ENCODE measurements around the gene PPP5C. TPM values are rescaled to one million over a fixed set of nuclear protein-coding genes. Genes with fewer than 3 reads are reported as not detected.
A peak's percentile ranks its signal among the peaks of the same experiment; 100 is the strongest.
"Not testable (repeated sequence)": the region's sequence is repeated elsewhere in the genome, so short reads cannot be mapped to it uniquely, and the experiment has no call there.

PPP5C gene
- total RNA-seq, 1 experiment from 2014 or later, result 97.7 TPM

GRCh38 chr19:46429999-46430398 is 83.1 kb downstream of the PPP5C start:
- Histone ChIP-seq H3K27me3 (peaks cover 3% of the 10 kb centered on the region; the same call in 1 of the 2 replicates), H3K4me1 (peaks cover 4% of the 10 kb centered on the region; the same call in 1 of the 2 replicates), H3K27ac (no peak overlapping the region), H3K36me3 (no peaks in the 10 kb centered on the region), H3K9me3 (replicated peaks) (no peaks in the 10 kb centered on the region), H3K4me3 (no peak overlapping the region)
- no peak for DNase-seq

DNA sequence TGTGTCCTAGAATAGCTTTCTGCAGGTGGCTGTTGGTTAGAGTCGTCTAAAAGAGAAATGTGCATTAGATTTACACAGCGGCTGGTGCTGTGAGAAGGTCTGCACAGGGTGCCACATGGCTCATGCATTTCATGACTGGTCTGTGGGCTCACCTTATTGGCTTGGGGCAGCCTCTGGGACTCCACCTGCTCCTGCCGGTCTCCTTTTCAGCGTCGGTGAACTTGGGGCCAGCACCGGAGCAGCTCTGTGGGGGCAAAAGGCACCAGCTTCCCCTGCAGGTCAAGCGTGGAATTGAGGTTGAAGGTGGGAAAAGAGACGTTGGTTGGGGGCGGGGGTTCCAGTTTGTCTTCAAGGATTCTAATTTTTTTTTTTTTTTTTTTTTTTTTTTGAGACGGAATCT is 84.9 kb downstream of the PPP5C start:
- peaks cover 5% of the 10 kb centered on the region; the same call in 1 of the 2 replicates for H3K4me1 ChIP-seq
- DNase-seq, result peak; percentile 83 to 89
- H3K9me3 ChIP-seq (replicated peaks), result no peaks in the 10 kb centered on the region
- no peaks in the 10 kb centered on the region for H3K36me3 ChIP-seq
- no peak overlapping the region for H3K27ac ChIP-seq
- H3K27me3 ChIP-seq, result peaks cover 5% of the 10 kb centered on the region; the same call in 1 of the 2 replicates
- H3K4me3 ChIP-seq, result no peak overlapping the region

- not testable (repeated sequence) for H3K4me1 ChIP-seq; DNase-seq; H3K9me3 ChIP-seq (replicated peaks); H3K27ac ChIP-seq; H3K4me3 ChIP-seq; H3K27me3 ChIP-seq; H3K36me3 ChIP-seq
These were observed 86.6 kb downstream of the PPP5C start for GRCh38 chr19:46433470-46433869.

- no peak overlapping the region for H3K4me3 ChIP-seq
- no peaks in the 10 kb centered on the region for H3K36me3 ChIP-seq
- peaks cover 5% of the 10 kb centered on the region; the same call in 1 of the 2 replicates for H3K27me3 ChIP-seq
- no peaks in the 10 kb centered on the region for H3K9me3 ChIP-seq (replicated peaks)
- peak in 1 of 2 experiments; percentile 33 for DNase-seq
- H3K27ac ChIP-seq, result no peak overlapping the region
- H3K4me1 ChIP-seq, result peaks cover 5% of the 10 kb centered on the region; the same call in 1 of the 2 replicates
These were observed 88.1 kb downstream of the PPP5C start for GRCh38 chr19:46435009-46435408.

GRCh38 chr19:46435689-46436088 is 88.8 kb downstream of the PPP5C start:
- H3K36me3 ChIP-seq; H3K9me3 ChIP-seq (replicated peaks); DNase-seq; H3K4me1 ChIP-seq; H3K27me3 ChIP-seq; H3K27ac ChIP-seq; H3K4me3 ChIP-seq: not testable (repeated sequence)

Other genes starting within 250 kb of the PPP5C start
- not detected in 2 replicates for gene IGFL3, start 222.4 kb upstream of the PPP5C start, total RNA-seq (2014; rRNA removed; shearing (Covaris generic))
- gene IGFL2, start 198.8 kb upstream of the PPP5C start, total RNA-seq (2014; rRNA removed; shearing (Covaris generic)), result not detected in 2 replicates
- gene IGFL1, start 117.3 kb upstream of the PPP5C start, total RNA-seq (2014; rRNA removed; shearing (Covaris generic)), result not detected in 2 replicates
- gene HIF3A, start 50.0 kb upstream of the PPP5C start, total RNA-seq (2014; rRNA removed; shearing (Covaris generic)), result 2.0 and 4.8 TPM in 2 replicates
- 39.7 and 41.8 TPM in 2 replicates for gene CCDC8, start 66.5 kb downstream of the PPP5C start, total RNA-seq (2014; rRNA removed; shearing (Covaris generic))
- gene PNMA8C, start 81.8 kb downstream of the PPP5C start, total RNA-seq (2014; rRNA removed; shearing (Covaris generic)), result 0.02 TPM in 1 of 2 replicates, not detected in the other
- gene PNMA8A, start 124.5 kb downstream of the PPP5C start, total RNA-seq (2014; rRNA removed; shearing (Covaris generic)), result 40.1 and 41.8 TPM in 2 replicates
- 0.04 TPM in 1 of 2 replicates, not detected in the other for gene PNMA8B, start 148.8 kb downstream of the PPP5C start, total RNA-seq (2014; rRNA removed; shearing (Covaris generic))

Measured in SJCRH30 (cell line).